Left renal cortex interstitium (tissue), 4 donors: Measurements from ENCODE around the gene NUDT3. TPM values are rescaled to one million over a fixed set of nuclear protein-coding genes. Genes with fewer than 3 reads are reported as not detected.

Source experiments
- DNase-seq, 4 donors: peaks; one replicate each; pipeline ENCODE4 v3.0.0-alpha.2; 2013; ENCODE audit warnings: low read depth in 4 of 4, low spot score in 2 of 4, missing footprints in 1 of 4
- polyA plus RNA-seq, 4 donors: library from polyadenylated mRNA; unstranded; fragments of 120-200 nt; gene quantifications; one replicate each; pipeline ENCODE4 v1.2.1, GENCODE V29; 2013; ENCODE audit not compliant: insufficient read length in 4 of 4

NUDT3 gene
- polyA plus RNA-seq, 4 donors = 14.8 to 28.1 (median 21.9) TPM

- no peak for DNase-seq
Observed at GRCh38 chr6:34243131-34243771, 149.2 kb downstream of the NUDT3 start.

GRCh38 chr6:34242252-34243130, 150.0 kb downstream of the NUDT3 start:
- no peak for DNase-seq

GRCh38 chr6:34241351-34242215, 150.9 kb downstream of the NUDT3 start:
- no peak for DNase-seq

- DNase-seq = no peak
Observed at GRCh38 chr6:34240329-34241248, 151.9 kb downstream of the NUDT3 start.

- no peak for DNase-seq
Observed at GRCh38 chr6:34239893-34240292, 152.6 kb downstream of the NUDT3 start.

GRCh38 chr6:34239500-34239825, 153.0 kb downstream of the NUDT3 start:
- DNase-seq = no peak

- DNase-seq = no peak
Observed at GRCh38 chr6:34238585-34239499, 153.6 kb downstream of the NUDT3 start.

GRCh38 chr6:34237722-34238584, 154.5 kb downstream of the NUDT3 start:
- no peak for DNase-seq

- DNase-seq = no peak
Observed at GRCh38 chr6:34237316-34237721, 155.2 kb downstream of the NUDT3 start.

- DNase-seq = peak in 2 of 4 donors; percentile 53 to 65
Observed at GRCh38 chr6:34236443-34237315, 155.8 kb downstream of the NUDT3 start, which contains the start of gene HMGA1. Gene HMGA1, plus strand, starts transcription at chr6:34236873. Its CDS starts 3,908 bp downstream, at chr6:34240781.

- DNase-seq = no peak
Observed at GRCh38 chr6:34236131-34236442, 156.4 kb downstream of the NUDT3 start.

- DNase-seq = peak in 1 of 4 donors; percentile 37
Observed at GRCh38 chr6:34235307-34236130, 156.9 kb downstream of the NUDT3 start.

- no peak for DNase-seq
Observed at GRCh38 chr6:34234667-34235306, 157.7 kb downstream of the NUDT3 start.

- no peak for DNase-seq
Observed at GRCh38 chr6:34233867-34234266, 158.6 kb downstream of the NUDT3 start.

GRCh38 chr6:34232901-34233300, 159.6 kb downstream of the NUDT3 start:
- no peak for DNase-seq
